ENCODE results near the gene PTPRD.

The PTPRD gene

GRCh38 chr9:8670751-8671150 is 1942.1 kb downstream of the PTPRD start:
- no peak for DNase-seq (ENCODE audit: low read depth)
- H3K4me3 ChIP-seq (ENCODE audit: control insufficient read depth, low read depth, low read length) = no peak overlapping the region
- no peak for TF ChIP-seq CTCF (IDR thresholded peaks at IDR 0.05; ENCODE audit: control insufficient read depth, insufficient read depth, low read depth, low read length, missing control alignments)

DNA sequence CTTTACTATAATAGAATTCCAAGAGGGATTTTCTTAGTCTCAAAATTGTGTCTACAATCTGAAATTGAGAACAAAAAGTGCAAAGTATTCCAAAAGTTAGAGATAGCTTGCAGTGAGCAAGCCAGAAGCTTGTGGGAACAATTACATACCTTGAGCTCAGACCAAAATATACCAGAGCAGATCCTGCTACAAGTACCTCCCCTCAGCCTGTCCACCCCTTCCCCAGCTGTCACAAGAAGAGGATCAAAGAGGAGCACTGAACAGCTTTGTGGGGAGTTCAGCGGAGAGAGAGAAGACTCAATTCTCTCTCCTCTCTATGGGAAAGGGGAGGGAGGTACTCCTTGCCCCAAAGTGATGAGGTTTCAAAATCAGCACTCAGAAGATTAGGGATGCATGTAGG is 1944.1 kb downstream of the PTPRD start:
- H3K4me3 ChIP-seq (ENCODE audit: control insufficient read depth, low read depth, low read length) = no peak overlapping the region
- no peak for TF ChIP-seq CTCF (IDR thresholded peaks at IDR 0.05; ENCODE audit: control insufficient read depth, insufficient read depth, low read depth, low read length, missing control alignments)
- no peak for DNase-seq (ENCODE audit: low read depth)

GRCh38 chr9:8668231-8668630 is 1944.6 kb downstream of the PTPRD start:
- no peak overlapping the region for H3K4me3 ChIP-seq (ENCODE audit: control insufficient read depth, low read depth, low read length)
- no peak for TF ChIP-seq CTCF (IDR thresholded peaks at IDR 0.05; ENCODE audit: control insufficient read depth, insufficient read depth, low read depth, low read length, missing control alignments)
- DNase-seq (ENCODE audit: low read depth) = no peak

DNA sequence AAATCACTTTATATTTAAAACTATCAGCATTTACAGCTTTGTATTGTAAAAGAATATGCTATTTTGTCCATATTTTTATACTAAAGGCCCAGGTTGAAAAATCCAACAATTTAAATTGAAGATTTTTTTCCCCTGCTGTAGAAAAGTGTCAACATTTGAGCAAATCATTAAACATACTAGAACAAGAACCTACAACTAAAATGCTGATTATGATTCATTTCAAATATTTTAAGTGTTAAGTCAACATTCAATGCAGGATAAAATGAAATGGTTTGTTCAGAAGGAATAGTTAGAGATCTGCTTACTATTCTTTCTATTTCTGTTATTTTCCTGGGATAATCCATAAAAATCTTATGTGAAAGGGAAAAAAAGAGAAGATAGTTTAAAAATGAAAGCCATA is 1946.7 kb downstream of the PTPRD start:
- TF ChIP-seq CTCF (IDR thresholded peaks at IDR 0.05; ENCODE audit: control insufficient read depth, insufficient read depth, low read depth, low read length, missing control alignments) = no peak

GRCh38 chr9:8660383-8660782 is 1952.4 kb downstream of the PTPRD start:
- H3K4me3 ChIP-seq (ENCODE audit: control insufficient read depth, low read depth, low read length) = no peak overlapping the region
- DNase-seq (ENCODE audit: low read depth) = no peak
- TF ChIP-seq CTCF (IDR thresholded peaks at IDR 0.05; ENCODE audit: control insufficient read depth, insufficient read depth, low read depth, low read length, missing control alignments) = no peak

More for the DNA sequence above, 1946.7 kb downstream of the PTPRD start:
- no peak overlapping the region for H3K4me3 ChIP-seq (ENCODE audit: control insufficient read depth, low read depth, low read length)
- DNase-seq (ENCODE audit: low read depth) = no peak

GRCh38 chr9:8659108-8659507 is 1953.7 kb downstream of the PTPRD start:
- no peak for DNase-seq (ENCODE audit: low read depth)
- no peak for TF ChIP-seq CTCF (IDR thresholded peaks at IDR 0.05; ENCODE audit: control insufficient read depth, insufficient read depth, low read depth, low read length, missing control alignments)
- no peak overlapping the region for H3K4me3 ChIP-seq (ENCODE audit: control insufficient read depth, low read depth, low read length)

- no peak for TF ChIP-seq CTCF (IDR thresholded peaks at IDR 0.05; ENCODE audit: control insufficient read depth, insufficient read depth, low read depth, low read length, missing control alignments)
- H3K4me3 ChIP-seq (ENCODE audit: control insufficient read depth, low read depth, low read length) = no peak overlapping the region
- no peak for DNase-seq (ENCODE audit: low read depth)
Observed at GRCh38 chr9:8655071-8655470, 1957.7 kb downstream of the PTPRD start.
